HK-2 (cell line): ENCODE results near the gene ZC2HC1B.
"Not testable (repeated sequence)": the region's sequence is repeated elsewhere in the genome, so short reads cannot be mapped to it uniquely, and the experiment has no call there.

ENCODE experiments used
- DNase-seq: peaks from one replicate; pipeline ENCODE4 v3.0.0-alpha.2; 2018; ENCODE audit not compliant: unreplicated experiment

ZC2HC1B gene, protein sequence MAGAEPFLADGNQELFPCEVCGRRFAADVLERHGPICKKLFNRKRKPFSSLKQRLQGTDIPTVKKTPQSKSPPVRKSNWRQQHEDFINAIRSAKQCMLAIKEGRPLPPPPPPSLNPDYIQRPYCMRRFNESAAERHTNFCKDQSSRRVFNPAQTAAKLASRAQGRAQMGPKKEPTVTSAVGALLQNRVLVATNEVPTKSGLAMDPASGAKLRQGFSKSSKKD

DNA sequence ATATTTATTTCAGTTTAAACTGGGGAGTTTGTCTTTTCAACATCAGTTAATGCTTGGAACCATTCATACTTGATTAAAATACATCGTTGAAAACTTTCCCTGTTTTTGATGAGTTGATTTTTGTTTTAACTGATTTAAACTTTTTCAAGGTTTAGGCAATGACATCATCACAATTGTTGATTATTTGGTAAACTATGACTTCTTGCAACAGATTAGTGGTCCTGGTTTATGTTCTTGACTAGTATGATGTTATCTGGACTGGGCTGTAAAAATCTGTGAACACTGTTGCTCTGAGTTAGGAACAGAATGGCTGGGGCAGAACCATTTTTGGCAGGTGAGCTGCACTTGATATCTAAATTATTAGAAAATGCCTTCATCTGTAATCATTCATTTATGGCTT is at the start of gene ZC2HC1B:
ZC2HC1B (plus strand) TSS at position 241 of the 400 bp plus-strand sequence; CDS start at position 307, 66 bp downstream.
- DNase-seq, result no peak

DNA sequence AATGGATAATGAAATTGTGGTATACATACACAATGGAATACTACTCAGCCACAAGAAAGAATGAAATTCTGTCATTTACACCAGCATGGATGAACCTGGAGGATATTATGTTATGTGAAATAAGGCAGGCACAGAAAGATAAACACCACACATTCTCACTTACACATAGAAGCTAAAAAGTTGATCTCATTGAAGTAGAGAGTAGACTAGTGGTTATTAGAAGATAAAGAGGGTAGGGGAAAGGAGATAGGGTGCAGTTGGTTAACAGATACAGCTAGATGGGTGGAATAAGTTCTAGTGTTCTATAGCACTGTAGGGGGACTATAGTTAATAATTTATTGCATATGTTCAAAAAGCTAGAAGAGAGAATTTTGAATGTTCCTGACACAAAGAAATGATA is 46.7 kb upstream of the ZC2HC1B start:
- no peak for DNase-seq

DNA sequence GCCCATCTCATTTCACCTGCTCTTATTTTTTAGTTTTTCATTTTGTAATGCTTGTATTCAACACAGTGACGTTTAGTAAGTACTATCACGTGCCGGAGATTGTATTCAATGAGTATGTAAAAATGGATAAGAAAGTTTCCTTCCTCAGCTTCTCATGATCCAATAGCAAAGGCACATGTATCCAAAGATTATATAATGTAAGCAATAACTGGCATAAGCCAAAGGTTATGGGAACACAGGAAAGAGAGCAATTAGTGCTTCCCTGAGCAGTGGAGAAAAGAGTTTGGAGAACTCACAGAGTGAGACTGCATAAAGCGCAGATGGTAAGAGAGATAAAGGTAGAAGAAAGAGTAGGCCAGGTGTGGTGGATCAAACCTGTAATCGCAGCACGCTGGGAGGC is 42.9 kb upstream of the ZC2HC1B start:
- DNase-seq, result no peak

DNA sequence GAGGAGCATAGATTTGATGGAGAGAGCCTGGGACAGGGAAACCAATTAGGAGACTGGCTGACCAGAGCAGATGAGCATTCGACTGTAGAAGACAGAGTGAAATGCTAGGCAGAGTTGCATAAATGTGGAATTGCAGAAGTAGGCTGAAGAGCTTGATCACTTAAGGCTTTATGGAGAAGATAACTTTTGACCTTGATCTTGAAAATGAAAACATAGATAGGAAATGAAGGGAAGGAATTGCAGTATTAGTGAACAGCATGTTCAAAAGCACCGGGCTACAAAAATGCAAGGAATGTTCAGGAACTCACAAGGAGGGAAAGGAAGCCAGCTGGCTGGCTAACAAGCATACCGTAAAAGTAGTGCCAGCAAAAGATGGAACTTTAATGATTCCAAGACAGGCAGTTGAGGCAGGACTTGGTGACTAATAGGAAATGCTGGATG is 41.7 kb upstream of the ZC2HC1B start:
- DNase-seq, result no peak

DNA sequence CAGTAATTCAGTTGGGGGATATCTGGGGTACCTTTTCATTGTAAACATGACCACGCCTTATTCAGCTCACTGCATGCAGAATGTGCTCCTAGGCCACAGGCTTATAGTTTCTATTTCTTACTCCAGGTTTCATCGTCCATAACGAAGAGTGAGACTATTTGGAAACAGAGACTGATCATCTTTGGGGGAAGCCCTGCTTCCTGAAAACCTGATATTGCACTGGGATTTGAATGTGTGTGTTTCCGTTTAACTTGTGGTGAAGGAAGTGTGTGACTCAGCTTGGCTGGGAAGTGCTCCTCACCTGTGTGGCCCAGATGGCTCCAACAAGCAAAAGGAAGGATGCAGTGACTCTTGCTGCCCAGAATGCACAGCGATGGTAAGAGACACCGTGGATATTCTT is 40.7 kb upstream of the ZC2HC1B start:
- DNase-seq, result no peak

DNA sequence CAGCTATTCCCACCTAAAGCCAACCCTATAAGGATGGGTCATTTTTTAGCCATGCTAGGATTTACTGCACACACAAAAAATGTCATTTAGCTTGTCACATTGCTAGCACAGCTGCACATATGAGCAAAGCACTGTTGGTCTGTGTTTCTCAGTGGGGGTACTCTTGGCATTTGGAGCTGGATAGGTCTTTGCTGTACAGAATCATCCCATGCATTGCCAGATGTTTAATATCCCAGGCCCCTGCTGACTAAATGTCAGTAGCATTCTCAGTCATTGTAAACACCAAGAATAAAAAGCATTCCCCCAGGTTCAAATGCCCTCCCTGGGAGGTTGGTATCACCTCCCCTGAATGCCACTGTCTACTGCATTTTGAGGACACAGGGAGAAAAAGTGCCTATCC is 35.7 kb upstream of the ZC2HC1B start:
- DNase-seq, result no peak

DNA sequence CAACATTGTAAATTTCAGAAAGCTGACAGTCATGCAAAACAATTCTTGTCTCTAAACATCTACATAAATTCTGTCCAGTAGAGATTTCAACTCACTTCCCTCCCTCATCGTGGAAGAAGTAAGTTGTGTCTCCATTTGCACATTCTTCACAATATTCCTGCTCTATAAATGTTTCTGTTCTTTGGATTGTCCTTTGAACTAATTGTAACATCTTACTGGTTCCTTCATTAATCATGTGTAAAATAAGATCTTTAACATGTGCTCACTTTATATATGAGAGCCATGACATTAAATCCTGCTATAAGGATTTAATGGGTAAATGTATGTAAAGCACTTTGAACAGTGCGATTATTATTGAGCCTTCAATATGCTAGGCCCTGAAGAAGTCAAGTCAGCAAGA is 28.1 kb upstream of the ZC2HC1B start:
- no peak for DNase-seq

DNA sequence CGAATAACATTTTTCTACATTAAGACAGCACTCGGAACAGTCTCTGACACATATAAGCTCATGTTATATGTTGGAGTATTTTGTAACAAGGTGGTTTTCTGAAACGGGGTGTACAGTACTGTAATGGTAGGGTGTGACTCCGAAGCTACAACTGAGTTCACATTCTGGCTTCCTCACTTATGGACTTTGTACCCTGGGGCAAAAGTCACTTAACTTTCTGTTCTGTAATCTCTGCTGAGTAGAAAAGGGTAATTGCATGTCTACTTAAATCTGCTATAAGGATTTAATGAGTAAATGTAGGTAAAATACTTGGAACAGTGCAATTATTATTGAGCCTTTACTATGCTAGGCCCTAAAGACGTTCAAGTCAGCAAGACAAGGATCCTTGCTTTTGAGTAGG is 25.9 kb upstream of the ZC2HC1B start:
- DNase-seq, result no peak

DNA sequence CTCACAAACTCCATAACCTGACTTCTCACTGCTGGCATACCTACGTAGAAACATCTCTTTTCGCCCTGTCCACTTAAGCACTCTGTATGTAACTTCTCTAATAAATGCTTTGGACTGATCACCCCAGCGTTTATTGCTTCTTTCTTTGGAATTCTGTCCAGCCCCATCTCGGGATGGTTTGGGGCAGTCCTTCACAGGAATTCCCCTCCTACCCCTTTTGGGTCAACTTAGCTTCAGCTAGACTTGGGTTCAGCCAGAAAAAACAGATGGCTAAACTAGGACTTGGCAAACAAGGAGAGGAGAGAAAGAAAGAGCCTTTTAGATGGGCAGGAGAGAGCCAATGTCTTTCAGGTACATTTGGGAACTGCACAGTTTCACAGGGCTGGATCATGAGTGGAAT is 25.1 kb upstream of the ZC2HC1B start:
- no peak for DNase-seq

DNA sequence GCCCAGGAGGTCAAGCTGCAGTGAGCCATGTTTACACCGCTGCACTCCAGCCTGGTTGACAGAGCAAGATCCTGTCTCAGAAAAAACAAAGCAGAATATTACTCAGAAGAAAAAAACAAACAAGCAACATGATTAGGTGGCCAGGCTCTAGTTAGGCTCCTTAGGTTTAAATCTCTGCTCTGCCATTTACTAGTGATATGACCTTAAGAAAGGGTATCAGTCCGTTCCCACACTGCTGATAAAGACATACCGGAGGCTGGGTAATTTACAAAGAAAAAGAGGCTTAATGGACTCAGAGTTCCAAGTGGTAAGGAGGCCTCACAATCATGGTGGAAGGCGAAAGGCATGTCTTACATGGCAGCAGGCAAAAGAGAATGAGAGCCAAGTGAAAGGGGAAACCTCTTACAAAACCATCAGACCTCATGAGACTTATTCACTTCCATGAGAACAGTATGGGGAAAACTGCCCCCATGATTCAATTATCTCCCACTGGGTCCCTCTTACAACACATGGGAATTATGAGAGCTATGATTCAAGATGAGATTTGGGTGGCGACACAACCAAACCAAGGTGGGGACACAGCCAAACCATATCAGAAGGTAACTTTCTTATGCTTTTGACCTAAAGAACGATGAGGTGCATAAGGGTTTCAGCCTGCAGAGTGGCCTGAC is 23.5 kb upstream of the ZC2HC1B start:
- DNase-seq, result no peak

DNA sequence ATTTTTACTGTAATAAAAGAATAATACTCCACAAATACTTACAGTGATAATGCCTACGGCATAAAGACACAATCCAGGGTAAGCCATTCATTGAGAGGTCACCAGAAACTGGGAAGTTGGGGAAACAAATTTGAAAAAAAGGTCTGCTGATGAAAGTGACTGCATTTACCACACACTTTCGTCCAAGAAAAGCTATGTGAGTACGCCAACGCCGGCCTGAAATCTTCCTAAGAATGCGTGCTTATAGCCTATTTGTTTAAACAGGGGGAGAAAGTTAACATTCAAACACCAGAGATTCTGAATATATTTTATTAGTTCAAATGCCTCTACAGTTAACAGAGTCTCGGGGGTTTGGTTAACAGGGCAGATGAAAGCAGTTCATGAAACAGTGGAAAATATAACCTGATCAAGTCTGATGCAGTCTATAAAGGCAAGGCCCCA is 21.8 kb upstream of the ZC2HC1B start:
- DNase-seq, result no peak

DNA sequence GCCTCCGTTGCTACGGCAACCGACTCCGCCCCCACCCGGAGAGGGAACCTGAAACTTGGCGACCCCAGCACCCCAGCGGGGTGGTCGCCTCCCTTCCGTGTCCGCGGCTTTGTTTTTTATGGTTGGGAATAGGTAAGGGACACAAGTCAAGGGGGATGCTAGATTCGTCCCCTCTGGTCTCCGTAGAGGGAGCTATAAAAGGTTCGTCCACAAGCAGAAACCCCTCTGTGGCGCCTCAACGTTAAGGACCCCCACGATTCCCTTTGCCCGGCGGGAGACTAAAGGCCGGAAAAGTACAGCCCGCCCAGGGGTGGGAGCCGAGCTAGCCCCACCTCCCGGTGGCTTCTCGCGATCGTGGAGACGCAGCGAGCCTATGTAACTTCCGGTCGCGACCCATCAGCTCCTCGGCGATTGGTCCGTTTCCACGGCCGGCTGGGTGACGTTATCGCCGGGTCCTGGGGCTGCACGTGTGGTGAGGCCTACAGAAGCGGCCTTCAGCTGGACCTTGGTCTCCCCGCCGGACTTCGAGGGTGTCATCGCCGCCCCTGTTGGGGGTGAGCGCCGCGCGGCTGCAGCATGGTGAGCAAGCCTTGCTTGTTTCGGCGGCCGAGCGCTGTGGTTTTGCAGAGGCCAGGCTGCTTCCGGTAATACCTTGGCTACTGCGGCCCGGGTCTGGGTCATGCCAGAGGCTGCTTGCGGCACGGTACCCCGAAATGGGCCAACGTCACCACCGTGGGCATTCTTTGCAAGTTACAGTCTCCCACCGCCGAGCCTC is 21.2 kb upstream of the ZC2HC1B start, which contains the start of gene LTV1:
LTV1 (plus strand) TSS at position 437 of the 775 bp plus-strand sequence; CDS start at position 577, 140 bp downstream.
- DNase-seq, result peak; percentile 95

DNA sequence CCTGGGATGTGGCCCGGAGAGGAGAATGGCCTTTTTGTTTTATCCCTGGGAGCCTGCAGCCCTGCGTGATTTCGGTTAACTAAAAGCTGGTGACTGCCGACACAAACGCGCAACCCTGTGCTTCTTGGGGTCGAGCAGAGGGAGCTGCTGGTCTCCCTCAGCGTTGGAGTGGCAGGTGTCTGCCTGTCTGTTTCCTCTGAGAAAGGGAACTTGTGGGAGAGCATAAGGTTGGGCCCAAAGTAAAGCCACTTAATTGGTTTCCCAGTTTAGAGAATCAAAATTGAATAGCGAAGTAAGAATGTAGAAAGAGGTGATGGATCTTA is 20.6 kb upstream of the ZC2HC1B start:
- no peak for DNase-seq

DNA sequence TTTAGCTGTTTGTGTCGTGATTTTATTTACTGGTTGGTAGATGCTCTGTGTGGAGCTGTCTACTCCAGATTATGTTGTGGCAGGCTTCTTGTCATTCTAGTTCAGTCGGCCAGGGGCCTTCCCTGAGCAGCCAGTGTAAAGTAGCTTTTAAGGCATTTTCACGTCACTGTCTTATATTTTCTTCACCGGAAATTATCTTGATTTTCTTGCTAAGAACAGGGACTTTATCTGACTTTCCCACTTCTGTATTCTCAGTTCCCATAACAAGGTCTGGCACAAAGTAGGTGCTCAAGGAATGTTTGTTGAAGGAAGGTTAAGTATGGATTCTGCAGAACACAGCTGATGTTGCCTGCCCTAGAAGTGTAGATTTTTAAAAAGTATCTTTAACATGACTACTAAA is 20.3 kb upstream of the ZC2HC1B start:
- no peak for DNase-seq

DNA sequence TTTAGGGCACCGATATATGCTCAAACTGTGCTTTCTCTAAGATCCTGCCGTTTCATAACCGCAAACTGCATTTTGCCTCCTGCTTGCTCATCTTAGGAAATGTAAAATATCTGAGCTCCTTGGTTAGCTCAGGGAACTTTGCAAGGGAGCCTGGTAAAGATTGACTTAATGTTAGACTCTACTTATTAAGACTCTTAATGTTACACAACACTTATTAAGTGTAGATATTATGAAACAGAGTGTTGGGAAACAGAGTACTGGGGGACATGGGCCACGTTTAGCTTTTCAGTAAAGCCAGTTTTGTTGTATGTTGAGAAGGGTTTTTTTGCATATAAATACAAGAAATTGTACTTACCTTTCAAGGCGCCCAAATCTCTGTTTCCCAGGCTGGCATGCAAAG is 19.2 kb upstream of the ZC2HC1B start:
- no peak for DNase-seq

DNA sequence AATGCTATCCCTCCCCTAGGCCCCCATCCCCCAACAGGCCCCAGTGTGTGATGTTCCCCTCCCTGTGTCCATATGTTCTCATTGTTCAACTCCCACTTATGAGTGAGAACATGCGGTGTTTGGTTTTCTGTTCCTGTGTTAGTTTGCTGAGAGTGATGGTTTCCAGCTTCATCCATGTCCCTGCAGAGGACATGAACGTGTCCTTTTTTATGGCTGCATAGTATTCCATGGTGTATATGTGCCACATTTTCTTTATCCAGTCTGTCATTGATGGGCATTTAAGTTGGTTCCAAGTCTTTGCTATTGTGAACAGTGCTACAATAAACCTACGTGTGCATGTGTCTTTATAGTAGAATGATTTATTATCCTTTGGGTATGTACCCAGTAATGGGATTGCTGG is 12.6 kb upstream of the ZC2HC1B start:
- DNase-seq, result not testable (repeated sequence)

DNA sequence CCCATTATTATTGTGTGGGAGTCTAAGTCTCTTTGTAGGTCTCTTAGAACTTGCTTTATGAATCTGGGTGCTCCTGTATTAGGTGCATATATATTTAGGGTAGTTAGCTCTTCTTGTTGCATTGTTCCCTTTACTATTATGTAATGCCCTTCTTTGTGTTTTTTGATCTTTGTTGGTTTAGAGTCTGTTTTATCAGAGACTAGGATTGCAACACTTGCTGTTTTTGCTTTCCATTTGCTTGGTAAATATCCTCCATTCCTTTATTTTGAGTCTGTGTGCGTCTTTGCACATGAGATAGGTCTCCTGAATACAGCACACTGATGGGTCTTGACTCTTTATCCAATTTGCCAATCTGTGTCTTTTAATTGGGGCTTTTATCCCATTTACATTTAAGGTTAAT is 9.2 kb upstream of the ZC2HC1B start:
- not testable (repeated sequence) for DNase-seq

DNA sequence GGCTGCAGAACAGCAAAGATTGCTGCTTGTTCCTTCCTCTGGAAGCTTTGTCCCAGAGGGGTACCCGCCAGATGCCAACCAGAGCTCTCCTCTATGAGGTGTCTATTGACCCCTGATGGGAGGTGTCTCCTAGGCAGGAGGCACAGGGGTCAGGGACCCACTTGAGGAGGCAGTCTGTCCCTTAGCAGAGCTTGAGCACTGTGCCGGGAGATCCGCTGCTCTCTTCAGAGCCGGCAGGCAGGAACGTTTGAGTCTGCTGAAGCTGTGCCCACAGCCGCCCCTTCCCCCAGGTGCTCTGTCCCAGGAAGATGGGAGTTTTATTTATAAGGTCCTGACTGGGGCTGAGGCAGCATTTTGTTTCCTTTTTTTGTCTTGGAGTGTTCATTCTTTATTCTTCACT is 7.5 kb upstream of the ZC2HC1B start:
- DNase-seq, result not testable (repeated sequence)

DNA sequence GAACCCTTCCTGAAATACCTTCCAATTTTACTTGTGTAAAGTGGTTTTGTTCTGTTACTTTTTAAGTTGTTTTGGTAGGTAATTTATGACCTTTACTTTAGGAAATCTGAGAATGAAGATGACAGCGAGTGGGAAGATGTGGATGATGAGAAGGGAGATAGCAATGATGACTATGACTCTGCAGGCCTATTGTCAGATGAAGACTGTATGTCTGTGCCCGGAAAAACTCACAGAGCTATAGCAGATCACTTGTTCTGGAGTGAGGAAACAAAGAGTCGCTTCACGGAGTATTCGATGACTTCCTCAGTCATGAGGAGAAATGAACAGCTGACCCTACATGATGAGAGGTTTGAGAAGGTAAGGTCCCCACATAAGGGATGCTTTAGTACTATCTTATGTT is 6.6 kb upstream of the ZC2HC1B start:
- no peak for DNase-seq

DNA sequence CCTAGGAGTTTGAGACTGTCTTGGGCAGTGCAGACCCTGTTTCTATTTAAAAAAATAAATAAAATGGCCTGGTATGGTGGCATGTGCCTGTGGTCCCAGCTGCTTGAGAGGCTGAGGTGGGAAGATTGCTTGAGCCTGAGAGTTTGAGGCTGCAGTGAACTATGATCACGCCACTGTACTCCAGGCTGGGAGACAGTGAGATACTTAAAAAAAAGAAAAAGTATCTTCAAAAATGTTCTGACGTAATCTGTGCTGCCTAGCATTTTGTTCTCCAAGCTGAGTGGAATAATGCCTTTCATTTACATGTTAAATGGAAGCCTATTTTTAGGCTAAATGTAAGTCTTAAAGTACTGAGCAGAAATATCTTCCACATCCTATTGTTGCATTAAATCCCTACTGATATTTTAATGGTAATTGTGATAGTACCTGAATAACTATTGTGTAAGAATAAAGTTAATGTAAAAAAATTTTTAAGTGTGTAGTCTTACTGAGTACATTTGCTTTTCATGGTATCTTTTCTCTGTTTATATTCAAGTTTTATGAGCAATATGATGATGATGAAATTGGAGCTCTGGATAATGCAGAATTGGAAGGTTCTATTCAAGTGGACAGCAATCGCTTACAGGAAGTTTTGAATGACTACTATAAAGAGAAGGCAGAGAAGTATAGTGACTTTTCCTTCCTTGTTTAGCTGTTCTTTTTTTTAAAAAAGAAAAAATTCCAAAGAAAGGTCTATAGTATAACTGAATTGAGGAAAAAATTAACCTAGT is 4.2 kb upstream of the ZC2HC1B start:
- DNase-seq, result no peak

DNA sequence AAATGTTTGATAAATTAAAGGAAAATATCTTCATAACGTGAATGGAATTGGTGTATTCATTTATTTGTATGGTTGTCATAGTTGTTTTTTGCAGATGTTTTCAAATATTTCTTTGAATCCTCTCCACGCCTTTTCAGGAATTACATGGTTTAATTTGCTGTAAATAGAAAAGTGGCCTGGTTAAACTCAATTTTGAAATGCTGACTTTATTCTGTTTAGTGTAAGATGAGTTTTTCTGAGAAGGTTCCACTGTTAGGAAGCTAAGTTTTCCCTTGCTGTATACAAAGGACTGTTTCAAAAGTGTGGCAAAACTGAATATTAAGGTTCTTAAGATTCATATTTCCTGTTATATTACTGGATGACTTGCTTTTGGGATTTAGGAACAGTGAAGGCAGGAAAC is 503 bp upstream of the ZC2HC1B start:
- no peak for DNase-seq

DNA sequence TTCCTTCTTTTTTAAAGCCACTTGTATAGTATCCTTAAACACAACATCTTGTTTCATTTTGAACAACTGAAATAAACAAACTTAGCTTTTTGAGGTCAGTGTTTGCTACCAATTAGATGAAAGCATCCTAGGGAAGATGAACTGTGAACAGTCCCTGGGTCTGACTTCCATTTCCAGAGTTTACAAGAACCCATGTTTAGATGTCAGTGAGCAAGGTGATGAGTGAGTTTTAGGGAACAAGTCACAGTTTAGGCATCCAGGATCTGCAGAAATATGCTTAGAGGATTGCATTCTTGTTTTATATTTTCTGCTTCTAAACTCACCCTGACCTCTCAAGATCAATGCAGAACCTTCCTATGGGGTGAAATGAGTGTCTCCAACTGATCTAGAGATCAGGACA is 3.0 kb downstream of the ZC2HC1B start:
- DNase-seq, result no peak
